CD4-positive, alpha-beta T cell treated with Interleukin-4 for 1 hour (primary cell): ENCODE data around the gene MACC1.
A peak's percentile ranks its signal among the peaks of the same experiment; 100 is the strongest.
"Not testable (repeated sequence)": the region's sequence is repeated elsewhere in the genome, so short reads cannot be mapped to it uniquely, and the experiment has no call there.

ENCODE experiments used
- DNase-seq, 2 donors: peaks; one replicate each; pipeline ENCODE4 v3.0.0-alpha.2; 2020 to 2022

The MACC1 gene

DNA sequence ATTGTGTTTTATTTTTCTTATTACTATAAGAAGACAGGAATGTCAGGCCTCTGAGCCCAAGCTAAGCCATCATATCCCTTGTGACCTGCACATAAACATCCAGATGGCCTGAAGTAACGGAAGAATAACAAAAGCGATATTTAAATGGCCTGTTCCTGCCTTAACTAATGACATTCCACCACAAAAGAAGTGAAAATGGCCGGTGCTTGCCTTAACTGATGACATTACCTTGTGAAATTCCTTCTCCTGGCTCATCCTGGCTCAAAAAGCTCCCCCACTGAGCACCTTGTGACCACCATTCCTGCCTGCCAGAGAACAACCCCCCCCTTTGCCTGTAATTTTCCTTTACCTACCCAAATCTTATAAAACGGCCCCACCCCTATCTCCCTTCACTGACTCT lies 91.1 kb downstream of the MACC1 start:
- DNase-seq: not testable (repeated sequence)

DNA sequence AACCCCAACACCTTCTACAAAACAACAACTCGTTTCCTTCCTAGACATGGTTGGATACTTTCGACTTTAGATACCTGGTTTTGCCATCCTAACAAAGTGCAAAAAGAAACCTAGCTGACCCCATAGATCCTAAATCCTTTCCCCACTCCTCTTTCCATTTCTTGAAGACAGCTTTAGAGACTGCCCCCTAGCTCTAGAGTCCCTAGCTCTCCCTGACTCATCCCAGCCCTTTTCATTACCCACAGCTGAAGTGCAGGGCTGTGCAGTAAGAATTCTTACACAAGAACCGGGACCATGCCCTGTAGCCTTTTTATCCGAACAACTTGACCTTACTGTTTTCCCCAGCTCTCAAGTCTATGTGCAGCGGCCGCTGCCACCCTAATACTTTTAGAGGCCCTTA lies 93.1 kb downstream of the MACC1 start:
- DNase-seq: not testable (repeated sequence)

DNA sequence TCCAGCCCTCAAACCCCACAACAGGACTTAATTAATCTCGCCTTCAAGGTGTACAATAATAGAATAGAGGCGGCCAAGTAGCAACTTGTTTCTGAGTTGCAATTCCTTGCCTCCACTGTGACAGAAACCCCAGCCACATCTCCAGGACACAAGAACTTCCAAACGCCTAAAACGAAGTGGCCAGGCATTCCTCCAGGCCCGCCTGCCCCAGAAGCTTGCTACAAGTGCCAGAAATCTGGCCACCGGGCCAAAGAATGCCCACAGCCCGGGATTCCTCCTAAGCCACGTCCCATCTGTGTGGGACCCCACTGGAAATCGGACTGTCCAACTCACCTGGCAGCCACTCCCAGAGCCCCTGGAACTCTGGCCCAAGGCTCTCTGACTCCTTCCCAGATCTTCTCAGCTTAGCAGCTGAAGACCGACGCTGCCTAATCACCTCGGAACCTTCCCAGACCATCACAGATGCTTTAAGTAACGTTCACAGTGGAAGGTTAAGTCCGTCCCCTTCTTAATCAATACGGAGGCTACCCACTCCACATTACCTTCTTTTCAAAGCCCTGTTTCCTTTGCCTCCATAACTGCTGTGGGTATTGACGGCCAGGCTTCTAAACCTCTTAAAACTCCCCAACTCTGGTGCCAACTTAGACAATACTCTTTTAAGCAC lies 94.4 kb downstream of the MACC1 start:
- not testable (repeated sequence) for DNase-seq

DNA sequence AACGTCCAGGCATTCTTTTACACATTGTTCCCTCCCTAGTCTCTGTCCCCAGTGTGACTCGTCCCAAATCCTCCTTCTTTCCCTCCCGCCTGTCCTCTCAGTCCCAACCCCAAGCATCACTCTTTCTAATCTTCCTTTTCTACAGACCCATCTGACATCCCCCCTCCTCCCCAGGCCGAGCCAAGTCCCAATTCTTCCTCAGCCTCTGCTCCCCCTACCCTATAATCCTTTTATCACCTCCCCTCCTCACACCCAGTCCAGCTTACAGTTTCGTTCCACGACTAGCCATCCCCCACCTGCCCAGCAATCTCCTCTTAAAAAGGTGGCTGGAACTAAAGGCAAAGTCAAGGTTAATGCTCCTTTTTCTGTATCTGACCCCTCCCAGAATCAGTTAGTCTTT lies 95.1 kb downstream of the MACC1 start:
- DNase-seq: no peak

DNA sequence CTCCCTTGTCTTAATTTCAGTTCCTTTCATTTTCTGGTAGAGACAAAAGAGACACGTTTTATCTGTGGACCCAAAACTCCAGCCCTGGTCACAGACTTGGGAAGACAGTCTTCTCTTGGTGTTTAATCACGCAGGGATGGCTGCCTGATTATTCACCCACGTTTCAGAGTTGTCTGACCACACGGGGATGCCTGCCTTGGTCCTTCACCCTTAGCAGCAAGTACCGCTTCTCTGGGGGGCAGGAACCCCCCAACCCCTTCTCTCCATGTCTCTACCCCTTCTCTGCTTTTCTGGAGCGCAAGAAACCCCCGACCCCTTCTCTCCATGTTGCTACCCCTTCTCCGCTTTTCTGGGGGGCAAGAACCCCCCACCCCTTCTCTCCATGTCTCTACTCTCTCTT lies 95.8 kb downstream of the MACC1 start:
- DNase-seq: no peak

DNA sequence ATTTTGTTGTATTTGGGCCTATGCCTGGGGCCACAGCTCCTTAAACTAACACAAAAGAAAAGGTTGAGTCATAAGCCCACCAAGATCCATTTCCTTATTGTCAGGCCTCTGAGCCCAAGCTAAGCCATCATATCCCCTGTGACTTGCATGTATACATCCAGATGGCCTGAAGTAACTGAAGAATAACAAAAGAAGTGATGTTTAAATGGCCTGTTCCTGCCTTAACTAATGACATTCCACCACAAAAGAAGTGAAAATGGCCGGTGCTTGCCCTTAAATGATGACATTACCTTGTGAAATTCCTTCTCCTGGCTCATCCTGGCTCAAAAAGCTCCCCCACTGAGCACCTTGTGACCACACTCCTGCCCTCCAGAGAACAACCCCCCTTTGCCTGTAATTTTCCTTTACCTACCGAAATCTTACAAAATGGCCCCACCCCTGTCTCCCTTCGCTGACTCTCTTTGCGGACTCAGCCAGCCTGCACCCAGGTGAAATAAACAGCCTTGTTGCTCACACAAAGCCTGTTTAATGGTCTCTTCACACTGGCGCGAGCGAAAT lies 96.5 kb downstream of the MACC1 start:
- DNase-seq: not testable (repeated sequence)

DNA sequence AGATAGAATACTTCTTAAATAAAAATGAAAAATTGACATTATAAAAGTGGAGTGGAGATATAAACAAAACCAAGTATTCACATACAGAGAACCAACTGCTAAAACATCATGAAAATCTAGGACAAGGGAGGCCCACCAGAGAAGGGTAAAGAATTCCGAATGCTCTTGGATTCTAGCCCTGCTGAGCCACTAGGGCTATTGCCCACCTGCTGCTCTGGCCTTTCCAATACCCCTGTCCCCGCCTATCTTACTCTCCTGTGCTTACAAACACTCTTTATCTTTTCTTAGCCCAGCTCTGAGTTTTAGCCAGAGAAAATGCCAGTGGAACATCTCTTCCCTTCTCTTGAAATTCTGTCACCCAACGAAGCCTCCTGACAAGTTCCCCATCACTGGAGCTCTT lies 100.3 kb downstream of the MACC1 start:
- no peak for DNase-seq

DNA sequence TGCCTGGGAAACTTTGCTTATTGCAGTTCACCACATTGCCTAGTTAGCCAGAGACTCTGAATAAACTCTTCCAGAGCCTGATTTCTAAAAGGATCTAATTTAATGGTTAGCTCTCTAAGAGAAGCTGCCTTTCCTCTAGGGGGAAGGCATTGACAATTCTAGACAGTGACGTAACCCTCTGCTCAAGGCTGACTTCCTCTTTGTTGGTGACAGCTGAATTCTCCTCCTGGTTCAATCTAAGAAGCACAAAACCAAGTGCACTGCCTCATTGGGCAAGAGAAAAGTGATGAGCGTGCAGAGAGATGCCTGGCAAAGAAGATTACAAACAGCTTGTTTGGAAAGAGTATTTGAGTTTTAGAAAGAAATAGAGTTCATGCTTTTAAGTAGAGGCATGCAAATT lies 102.7 kb downstream of the MACC1 start:
- peak; percentile 19 to 71 for DNase-seq

DNA sequence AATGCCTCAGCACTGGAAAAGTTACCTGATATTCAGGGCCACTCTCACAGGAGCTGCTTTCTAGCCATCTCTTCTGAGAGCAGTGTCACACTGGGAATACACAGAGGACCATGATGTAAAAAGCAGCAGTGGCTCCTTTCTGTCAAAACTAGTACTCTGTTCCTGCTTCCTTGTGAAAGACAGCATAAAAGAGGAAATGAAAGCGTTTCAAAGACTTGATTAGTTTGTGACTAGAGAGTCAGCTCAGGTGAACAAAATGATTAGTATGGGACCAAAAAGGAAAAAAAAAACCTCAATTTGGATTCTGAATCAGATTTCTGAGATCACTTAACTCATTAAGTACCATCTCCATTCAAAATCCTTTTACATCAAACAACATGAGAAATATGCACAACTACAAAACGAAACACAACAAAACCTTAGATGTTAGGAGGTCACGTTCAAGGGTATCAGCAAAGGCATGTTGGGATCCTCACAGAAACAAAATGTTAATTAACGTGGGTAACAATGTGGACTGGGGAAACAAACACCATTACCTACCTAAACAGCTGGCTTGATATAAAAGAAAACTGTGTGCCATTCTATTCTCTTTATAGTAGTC lies 103.7 kb downstream of the MACC1 start:
- DNase-seq: peak; percentile 2 to 13

DNA sequence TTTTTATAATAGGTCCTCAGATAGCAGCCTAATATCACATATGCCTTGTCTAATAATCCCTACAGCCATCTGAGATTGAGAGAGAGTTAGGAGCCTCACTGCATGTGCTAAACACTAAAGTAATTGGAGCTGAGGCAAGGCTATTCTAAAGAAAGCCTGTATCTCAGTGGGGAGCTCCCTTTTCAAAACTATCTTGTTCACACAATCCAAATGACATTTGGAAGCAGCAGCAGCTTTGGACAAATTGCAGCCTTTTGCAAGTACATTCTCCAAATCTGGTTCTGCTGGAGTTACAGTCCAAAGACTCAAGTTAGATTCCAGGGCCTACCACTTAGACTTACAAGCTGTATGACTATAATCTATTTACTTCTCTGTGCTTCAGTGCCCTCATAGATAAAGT lies 104.5 kb downstream of the MACC1 start:
- no peak for DNase-seq

DNA sequence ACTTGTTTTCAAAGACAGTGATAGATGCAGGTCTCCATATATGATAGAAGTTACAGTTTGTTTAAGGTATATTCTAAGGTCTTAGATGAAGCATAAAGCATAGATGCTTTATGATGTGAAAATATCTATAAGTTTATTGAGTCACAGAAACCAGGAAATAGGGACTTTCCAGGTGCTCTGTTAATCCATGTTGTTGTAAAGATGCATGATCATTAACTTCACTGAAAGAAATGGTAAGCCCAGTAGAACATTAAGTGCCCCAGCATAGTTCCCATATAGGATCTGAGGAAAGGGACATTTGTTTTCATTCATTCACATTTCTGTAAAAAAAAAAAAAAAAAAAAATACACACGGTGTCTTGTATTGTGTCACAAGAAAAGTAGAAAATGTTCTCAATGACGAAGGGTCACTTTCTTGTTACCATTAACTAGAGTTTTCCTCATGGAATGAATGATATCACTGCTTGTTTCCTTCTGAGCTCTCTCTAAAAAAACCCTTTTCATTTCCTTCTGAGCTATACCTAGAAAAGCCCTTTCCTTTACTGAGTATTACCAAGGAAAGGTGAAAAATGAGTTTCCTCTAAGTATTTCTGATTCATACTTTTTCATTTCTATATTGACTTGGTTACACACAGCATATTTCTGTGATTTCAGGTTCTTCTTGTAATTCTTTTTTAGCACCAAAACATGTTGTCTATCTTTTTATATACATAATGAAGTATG lies 105.2 kb downstream of the MACC1 start:
- DNase-seq: no peak

DNA sequence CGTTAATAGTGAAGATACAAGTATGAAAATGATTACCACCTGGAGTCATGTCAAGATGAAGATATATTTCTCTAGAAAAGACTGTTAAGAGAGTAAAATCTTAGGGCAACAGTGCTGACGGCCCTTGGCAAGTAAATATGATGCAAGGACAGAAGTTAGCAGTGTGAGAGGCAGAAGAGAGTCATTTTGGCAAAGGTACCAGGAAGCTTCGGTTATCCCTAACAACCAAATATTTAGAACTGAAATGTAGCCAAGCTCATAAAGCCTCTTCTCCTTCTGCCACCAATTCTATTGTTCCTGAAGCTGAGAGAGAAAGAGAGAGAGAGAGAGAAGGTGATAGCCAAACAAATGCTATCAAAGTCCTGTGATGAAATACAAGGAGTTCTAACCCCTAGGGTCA lies 109.6 kb downstream of the MACC1 start:
- no peak for DNase-seq

DNA sequence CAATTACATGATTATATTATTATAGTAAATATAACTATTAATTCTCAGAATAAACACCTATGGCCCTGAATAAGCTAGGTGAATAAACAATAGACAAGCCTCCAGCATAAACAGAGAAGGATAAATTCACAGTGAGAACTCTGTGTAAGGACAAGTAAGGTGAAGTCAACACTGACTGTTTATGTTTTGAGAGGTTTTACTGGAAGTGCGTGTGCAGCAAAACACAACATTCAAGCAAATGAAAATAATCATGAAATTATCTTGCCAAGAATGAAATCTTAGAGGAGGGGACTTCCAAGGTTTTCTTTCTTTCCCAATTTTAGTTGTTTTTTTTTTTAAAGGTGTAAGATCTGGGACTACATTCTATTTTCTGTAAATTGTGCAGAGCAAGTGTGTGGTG lies 112.5 kb downstream of the MACC1 start:
- DNase-seq: no peak

DNA sequence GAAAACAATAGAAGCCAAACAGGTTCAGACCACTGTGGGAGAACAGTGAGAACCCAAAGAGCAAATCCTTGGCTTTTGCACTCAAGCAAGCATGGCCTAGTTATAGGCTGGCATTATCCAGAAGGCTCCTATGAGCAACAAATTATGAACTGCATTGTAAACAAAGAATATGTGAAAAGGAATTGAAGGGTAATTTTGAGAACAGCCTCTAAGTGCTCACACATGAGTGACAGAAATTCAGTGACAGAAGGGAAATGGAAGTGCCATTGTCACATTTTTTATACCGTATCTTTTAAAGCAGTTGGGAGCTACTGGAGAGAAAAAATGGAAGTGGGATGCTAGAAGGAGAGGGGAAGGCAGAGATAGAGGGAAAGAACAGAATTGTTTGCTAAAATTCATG lies 114.2 kb downstream of the MACC1 start:
- DNase-seq: no peak

DNA sequence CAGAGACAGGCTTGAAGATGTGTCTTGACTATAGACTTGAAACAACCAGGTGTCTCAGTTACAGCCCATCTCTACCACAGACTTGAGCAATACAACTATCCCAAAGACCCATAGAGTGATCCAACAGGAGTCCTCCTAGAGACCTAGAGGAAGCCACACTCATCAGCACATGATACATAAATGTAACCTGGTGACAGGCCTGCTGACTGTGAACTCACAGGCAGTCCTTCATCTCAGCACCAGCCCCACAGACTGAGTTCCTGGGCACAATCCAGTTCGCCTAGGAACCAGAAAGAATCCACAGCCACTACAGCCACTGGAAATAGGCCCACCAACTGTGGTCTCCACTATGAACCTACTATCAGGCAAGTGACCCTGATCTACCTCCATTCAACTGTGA lies 121.3 kb downstream of the MACC1 start:
- DNase-seq: no peak

DNA sequence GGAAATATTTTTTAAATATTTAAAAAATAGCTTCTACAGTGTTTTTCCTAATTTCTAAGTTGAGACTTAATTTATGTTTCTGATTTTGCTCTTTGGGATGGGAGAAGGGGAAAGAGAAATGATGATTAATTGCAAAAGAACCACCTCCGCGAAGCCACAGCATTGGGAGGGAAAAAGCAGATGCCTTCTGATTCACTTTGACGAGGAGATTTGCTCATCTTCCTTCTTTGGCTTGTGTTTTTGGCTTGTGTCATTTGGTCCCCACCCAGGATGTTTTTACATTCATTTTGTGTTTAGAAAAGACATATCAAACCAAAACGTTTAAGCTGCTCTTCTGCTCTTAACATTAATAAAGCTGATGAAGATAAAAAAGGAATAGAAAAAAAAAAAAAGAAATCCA lies 121.7 kb downstream of the MACC1 start:
- no peak for DNase-seq

DNA sequence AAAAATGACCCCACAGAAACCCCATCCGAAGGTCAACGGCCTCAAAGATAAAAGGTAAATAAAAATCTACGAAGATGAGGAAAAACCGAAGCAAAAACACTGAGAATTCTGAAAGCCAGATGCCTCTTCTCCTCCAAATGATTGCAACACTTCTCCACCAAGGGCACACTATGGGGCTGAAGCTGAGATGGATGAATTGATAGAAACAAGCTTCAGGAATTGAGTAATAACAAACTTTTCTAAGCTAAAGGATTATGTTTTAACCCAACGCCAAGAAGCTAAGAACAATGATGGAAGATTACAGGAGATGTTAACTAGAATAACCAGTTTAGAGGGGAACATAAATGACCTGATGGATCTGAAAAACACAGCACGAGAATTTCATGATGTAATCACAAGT lies 127.8 kb downstream of the MACC1 start:
- no peak for DNase-seq

DNA sequence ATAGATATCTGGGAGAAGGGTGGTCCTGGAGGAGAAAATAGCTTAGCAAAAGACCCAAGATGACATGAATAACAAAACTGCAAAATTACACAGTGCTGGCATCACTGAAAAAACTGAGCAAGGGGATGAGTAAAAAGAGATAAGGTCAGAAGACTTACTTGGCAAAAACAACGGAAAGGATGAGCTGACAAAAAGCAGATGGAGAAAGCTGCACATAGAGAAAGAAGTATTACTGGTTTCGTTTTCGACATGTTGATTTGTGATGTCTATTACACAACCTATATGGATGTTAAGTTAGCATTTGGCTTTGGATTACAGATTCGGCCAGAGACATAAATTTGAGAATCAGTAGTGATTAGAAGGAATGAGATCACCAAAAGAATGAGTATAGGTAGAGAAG lies 132.1 kb downstream of the MACC1 start:
- no peak for DNase-seq
